Kidney epithelial cell (primary cell): ENCODE measurements around the gene UBL5. TPM values are rescaled to one million over a fixed set of nuclear protein-coding genes. Genes with fewer than 3 reads are reported as not detected.
A peak's percentile ranks its signal among the peaks of the same experiment; 100 is the strongest.

Experiments
- DNase-seq: peaks from one replicate; pipeline ENCODE4 v3.0.0-alpha.2; 2010; ENCODE audit warnings: low read depth
- H3K27me3 ChIP-seq: 2 replicates; pipeline ENCODE4 v1.6.0; 2011; ENCODE audit warnings: low read length; ENCODE audit not compliant: control insufficient read depth, insufficient read depth
- H3K36me3 ChIP-seq: 2 replicates; pipeline ENCODE4 v1.5.1; 2011; ENCODE audit warnings: low read length; ENCODE audit not compliant: control insufficient read depth, insufficient read depth
- H3K4me3 ChIP-seq: 2 replicates; pipeline ENCODE4 v1.5.1; 2011; ENCODE audit warnings: low read depth, mild to moderate bottlenecking, control low read depth, low read length
- total RNA-seq: library from RNA; depleted of rRNA; stranded (reverse); fragments of >200 nt; gene quantifications from 2 replicates; pipeline ENCODE4 v1.2.3, GENCODE V29; 2015
- TF ChIP-seq, protein P1 (sequence below): IDR thresholded peaks from 2 replicates; pipeline ENCODE4 v1.5.1; 2011; ENCODE audit warnings: mild to moderate bottlenecking, moderate library complexity, low read length, control low read depth, inconsistent platforms; ENCODE audit not compliant: insufficient read depth, poor library complexity, severe bottlenecking

The UBL5 gene
- total RNA-seq, 1 donor from 2014 or later, result 603 TPM

DNA sequence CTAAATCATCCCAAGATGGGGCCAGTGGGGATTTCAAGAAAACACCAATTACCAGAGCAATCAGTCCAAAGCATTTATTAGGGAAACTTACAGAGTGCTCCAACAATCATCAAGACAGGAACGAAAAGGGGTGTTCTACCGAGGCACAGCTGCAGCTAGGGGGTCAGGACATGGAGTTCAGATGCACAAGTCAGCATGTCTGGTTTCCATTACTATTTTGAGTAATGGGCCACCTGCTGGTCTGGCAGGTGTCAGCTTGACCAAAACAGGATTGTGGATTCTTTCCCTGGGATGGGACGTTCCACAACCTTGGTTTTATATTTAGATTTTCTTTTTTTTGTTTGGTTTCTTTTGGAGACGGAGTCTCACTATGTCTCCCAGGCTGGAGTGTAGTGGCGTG, 3.9 kb upstream of the UBL5 start:
- Histone ChIP-seq H3K36me3 (no peaks in the 10 kb centered on the region), H3K27me3 (no peaks in the 10 kb centered on the region), H3K4me3 (no peak overlapping the region)
- TF ChIP-seq, protein P1, sequence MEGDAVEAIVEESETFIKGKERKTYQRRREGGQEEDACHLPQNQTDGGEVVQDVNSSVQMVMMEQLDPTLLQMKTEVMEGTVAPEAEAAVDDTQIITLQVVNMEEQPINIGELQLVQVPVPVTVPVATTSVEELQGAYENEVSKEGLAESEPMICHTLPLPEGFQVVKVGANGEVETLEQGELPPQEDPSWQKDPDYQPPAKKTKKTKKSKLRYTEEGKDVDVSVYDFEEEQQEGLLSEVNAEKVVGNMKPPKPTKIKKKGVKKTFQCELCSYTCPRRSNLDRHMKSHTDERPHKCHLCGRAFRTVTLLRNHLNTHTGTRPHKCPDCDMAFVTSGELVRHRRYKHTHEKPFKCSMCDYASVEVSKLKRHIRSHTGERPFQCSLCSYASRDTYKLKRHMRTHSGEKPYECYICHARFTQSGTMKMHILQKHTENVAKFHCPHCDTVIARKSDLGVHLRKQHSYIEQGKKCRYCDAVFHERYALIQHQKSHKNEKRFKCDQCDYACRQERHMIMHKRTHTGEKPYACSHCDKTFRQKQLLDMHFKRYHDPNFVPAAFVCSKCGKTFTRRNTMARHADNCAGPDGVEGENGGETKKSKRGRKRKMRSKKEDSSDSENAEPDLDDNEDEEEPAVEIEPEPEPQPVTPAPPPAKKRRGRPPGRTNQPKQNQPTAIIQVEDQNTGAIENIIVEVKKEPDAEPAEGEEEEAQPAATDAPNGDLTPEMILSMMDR, result no peak
- no peak for DNase-seq

DNA sequence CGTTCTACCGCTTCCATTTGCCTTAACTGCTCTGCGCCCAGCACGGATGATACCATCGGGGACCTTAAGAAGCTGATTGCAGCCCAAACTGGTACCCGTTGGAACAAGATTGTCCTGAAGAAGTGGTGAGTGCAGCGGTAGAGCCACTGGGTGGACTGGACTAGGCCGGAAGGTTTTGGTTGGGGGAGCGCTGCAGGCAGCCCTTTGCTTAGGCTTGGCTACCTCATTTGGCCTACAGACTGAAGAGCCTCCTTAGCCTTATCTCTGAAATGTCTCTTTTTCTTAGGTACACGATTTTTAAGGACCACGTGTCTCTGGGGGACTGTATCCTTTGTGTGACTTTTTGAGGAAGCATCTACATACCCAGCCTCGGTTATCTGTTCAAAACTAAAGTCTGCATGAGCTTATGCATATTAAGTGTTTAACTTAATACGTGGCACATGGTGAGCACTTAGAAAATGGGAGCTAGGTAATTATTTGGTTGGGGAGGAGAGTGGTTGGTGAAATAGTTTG, 889 bp downstream of the UBL5 start:
- Histone ChIP-seq H3K36me3 (no peaks in the 10 kb centered on the region), H3K4me3 (peak overlapping the region; percentile 84), H3K27me3 (no peaks in the 10 kb centered on the region)
- TF ChIP-seq, protein P1, result no peak
- DNase-seq, result no peak

DNA sequence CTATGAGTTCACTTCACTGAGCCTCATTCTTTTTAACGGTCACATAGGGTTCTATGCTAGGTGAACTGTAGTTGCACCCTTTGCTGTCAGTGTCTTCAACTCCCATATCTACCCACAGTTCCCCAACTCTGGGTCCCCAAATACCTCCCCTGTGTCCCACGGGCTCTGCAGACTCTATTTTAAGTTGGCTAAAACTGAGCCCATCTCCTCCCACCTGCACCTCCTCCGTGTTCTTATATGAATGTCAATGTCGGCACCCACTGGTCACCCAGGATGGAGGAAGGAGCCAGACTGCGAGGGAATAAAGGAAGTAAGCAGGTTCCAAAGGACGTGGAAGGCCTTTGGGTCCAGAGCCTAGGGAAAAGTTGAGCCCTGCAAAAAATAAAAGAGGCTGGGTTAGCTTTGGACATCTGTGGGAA, 6.6 kb downstream of the UBL5 start:
- no peaks in the 10 kb centered on the region for H3K27me3 ChIP-seq
- TF ChIP-seq, protein P1, result no peak
- no peaks in the 10 kb centered on the region for H3K36me3 ChIP-seq
- no peak for DNase-seq
- H3K4me3 ChIP-seq, result peak overlapping the region; percentile 66

DNA sequence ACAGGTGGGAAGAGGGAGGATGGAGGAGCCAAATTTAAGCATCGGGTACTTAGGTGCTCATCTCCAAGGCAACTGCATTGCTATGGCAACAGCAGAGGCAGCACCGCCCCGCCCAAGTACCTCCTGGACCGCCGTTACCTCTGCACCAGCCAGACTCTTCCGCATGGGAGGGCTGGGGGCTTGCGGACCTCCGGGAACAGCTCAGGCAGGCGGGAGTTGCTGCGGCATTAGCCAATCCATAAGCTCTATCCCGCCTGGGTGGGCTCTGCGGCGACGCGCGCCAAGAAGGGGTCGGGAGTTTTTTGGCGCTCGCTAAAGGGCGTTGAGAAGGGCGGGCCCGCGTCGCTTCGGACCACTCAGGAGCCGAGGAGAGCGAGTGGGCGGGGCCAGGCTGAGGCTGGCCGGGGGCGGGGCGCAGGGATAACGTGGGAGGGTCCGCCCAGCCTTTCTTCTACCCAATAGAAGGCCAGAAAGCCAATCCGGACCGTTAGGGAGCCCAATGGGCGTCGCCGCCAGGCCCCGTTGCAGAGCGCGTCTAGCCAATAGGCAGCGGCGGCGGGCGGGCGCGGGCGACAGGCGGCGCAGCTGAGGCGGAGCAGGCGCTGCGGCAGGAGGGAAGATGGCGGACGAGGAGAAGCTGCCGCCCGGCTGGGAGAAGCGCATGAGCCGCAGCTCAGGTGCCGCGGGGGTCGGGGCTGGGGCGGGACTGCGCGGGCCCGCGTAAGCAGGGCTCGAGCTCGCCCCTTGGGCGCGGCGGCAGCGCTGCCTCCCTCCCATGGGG, 7.2 kb downstream of the UBL5 start, which contains the start of gene PIN1:
Gene PIN1 (plus strand): TSS at position 593 of the 781 bp plus-strand sequence. CDS start 27 bp downstream, at position 620.
- Histone ChIP-seq H3K27me3 (no peaks in the 10 kb centered on the region), H3K36me3 (no peaks in the 10 kb centered on the region), H3K4me3 (peak within 1 kb of the TSS; percentile 92)
- peak; percentile 86 for DNase-seq
- TF ChIP-seq, protein P1, result peak; percentile 27

DNA sequence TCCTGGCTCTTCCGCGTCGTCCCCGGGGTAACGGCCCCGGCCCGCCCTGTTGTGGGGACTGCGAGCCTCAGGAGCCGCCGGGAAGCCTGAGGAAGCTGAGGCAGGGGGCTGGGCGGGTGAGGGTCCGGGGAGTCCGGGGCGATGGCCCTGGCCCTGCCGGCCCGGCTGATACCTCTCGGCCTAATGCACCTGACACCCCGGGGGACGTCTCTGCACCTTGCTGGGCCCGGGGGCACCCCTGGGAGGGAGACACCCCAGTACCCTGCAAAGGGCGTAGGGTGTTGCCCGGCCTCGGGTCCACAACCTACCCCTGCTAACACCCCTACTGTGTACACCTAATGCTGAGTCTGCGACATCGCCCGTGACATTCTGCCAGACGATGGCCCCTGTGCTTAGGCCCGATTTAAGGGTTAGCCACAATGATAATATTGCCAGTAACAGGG, 7.8 kb downstream of the UBL5 start:
- Histone ChIP-seq H3K4me3 (peak overlapping the region; percentile 92), H3K27me3 (no peaks in the 10 kb centered on the region), H3K36me3 (no peaks in the 10 kb centered on the region)
- DNase-seq, result no peak
- TF ChIP-seq, protein P1, result no peak
